ENCODE data around the gene ANKRD44. TPM values are rescaled to one million over a fixed set of nuclear protein-coding genes. Genes with fewer than 3 reads are reported as not detected.

Gene ANKRD44
- total and polyA plus RNA-seq, 12 donors: 1.1 to 20.1 (median 6.9) TPM

GRCh38 chr2:197232010-197232409 is 78.6 kb downstream of the ANKRD44 start:
- Histone ChIP-seq H3K4me3 (no peak overlapping the region), H3K27ac (no peak overlapping the region), H3K27me3 (no peaks in the 10 kb centered on the region), H3K4me1 (peaks cover 0 to 56% (median 0%) of the 10 kb centered on the region in 9 donors), H3K9me3 (no peaks in the 10 kb centered on the region), H3K36me3 (no peaks in the 10 kb centered on the region)
- TF ChIP-seq, protein P1, sequence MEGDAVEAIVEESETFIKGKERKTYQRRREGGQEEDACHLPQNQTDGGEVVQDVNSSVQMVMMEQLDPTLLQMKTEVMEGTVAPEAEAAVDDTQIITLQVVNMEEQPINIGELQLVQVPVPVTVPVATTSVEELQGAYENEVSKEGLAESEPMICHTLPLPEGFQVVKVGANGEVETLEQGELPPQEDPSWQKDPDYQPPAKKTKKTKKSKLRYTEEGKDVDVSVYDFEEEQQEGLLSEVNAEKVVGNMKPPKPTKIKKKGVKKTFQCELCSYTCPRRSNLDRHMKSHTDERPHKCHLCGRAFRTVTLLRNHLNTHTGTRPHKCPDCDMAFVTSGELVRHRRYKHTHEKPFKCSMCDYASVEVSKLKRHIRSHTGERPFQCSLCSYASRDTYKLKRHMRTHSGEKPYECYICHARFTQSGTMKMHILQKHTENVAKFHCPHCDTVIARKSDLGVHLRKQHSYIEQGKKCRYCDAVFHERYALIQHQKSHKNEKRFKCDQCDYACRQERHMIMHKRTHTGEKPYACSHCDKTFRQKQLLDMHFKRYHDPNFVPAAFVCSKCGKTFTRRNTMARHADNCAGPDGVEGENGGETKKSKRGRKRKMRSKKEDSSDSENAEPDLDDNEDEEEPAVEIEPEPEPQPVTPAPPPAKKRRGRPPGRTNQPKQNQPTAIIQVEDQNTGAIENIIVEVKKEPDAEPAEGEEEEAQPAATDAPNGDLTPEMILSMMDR (IDR thresholded peaks at IDR 0.05): no peak
- ATAC-seq (no peak), DNase-seq (no peak)
- intact Hi-C loops (cut with DNase I): no loop called here
- WGBS, 2 donors: 99% methylated on average over 2 of the region's 2 CpGs

DNA sequence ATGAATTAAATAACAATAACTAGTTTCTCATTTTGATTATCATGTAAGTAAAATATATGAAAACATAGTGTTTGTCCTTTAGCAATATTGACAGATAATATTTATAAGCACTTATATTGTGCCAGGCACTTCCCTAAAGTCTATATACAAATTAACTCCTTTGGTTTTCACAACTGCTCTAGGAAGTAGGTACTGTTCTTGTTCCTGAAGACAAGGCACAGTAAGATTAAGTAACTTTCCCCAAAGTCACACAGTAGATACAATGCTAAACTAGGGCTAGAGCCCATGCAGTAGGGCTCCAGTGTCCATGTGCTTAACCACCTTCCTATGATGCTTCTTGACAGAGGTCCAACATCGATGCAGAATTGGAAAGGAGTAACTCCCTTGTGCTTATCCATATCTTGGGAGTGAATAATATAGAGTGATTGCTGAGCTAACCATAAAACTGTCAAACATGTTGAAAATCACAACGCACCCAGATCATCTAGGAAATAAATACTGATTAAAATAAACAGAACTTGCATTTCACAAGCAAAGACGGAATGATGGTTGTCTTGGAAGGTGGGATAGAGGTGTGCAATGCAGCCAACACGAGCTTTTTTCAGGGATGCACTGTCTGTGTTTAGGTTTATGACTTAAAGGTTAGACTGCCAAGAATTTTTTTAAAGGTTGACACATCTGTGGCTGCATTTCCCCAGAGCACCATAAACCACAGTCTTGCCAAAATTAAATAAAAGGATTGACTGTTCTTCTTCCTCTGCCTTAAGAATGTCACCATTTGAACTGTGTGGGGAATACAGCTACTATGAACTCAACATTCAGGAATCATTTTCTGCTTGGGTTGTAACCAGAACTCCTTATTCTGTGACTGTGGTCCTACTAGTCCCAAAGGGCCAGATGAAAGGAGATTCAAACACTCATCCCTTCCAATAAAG is 80.8 kb downstream of the ANKRD44 start:
- TF ChIP-seq, protein P1 (IDR thresholded peaks at IDR 0.05): no peak
- Histone ChIP-seq H3K4me1 (peaks cover 0 to 45% (median 6%) of the 10 kb centered on the region in 9 donors), H3K36me3 (no peaks in the 10 kb centered on the region), H3K27ac (no peak overlapping the region), H3K27me3 (no peaks in the 10 kb centered on the region), H3K9me3 (no peaks in the 10 kb centered on the region), H3K4me3 (no peak overlapping the region)
- ATAC-seq: peak in 7 of 8 donors; percentile 30 to 73 (median 47)
- 57 to 83% methylated on average over 4 of the region's 4 CpGs for WGBS, 2 donors
- no peak for DNase-seq
- intact Hi-C loops (cut with DNase I): no loop called here

DNA sequence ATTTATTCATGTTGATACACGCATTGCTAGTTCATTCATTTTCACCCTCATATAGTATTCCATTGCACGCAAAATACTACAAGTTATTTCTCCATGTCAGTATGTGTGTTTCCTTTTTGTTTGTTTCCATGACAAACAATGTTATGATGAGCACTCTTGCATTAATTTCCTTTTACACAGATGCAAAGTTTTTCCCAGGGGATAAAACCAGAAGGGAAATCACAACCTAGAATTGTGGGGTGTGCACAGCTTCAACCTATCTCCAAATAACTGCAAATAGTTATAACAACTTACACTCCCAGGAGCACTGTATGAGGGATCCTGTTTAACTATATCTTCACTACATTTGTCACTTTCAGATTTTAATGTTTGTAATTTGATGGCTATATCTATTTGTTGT is 87.1 kb downstream of the ANKRD44 start:
- intact Hi-C loops (cut with DNase I): no loop called here
- Histone ChIP-seq H3K4me3 (no peak overlapping the region), H3K9me3 (no peaks in the 10 kb centered on the region), H3K36me3 (no peaks in the 10 kb centered on the region), H3K4me1 (peaks cover 0 to 31% (median 9%) of the 10 kb centered on the region in 9 donors), H3K27ac (no peak overlapping the region), H3K27me3 (no peaks in the 10 kb centered on the region)
- TF ChIP-seq, protein P1 (IDR thresholded peaks at IDR 0.05): no peak
- WGBS, 2 donors: 89 to 90% methylated on average over 2 of the region's 2 CpGs
- ATAC-seq (no peak), DNase-seq (no peak)

DNA sequence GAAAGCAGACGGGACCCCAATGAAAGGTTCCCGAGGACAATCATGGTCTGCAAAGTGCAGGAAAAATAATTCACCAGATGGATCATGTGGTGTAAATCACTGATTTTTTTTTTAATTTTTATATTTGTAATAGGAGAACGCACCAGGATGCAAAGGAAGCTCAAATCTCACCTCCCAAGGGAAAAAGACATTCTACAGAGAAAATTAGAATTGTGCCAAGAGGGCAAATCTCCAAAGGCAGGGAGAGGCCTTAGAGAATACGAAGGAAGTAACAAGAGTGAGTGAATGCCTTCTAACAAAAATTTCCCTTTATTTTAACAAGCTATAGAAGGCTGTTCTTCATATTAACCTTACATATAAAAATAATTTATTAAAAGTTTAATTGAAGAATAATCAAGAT is 90.9 kb downstream of the ANKRD44 start:
- H3K27me3 ChIP-seq: no peaks in the 10 kb centered on the region
- TF ChIP-seq, protein P1 (IDR thresholded peaks at IDR 0.05): no peak
- intact Hi-C loops (cut with DNase I): no loop called here
- H3K36me3 ChIP-seq: no peaks in the 10 kb centered on the region
- no peak overlapping the region for H3K4me3 ChIP-seq
- H3K9me3 ChIP-seq: no peaks in the 10 kb centered on the region
- DNase-seq (no peak), ATAC-seq (no peak)
- H3K4me1 ChIP-seq: peaks cover 0 to 58% (median 12%) of the 10 kb centered on the region in 9 donors
- WGBS, 2 donors: 55 to 61% methylated on average over 4 of the region's 4 CpGs
- H3K27ac ChIP-seq: no peak overlapping the region
